ENCODE data around the gene PIP4K2C.
"Not testable (repeated sequence)": the region's sequence is repeated elsewhere in the genome, so short reads cannot be mapped to it uniquely, and the experiment has no call there.

The PIP4K2C gene

DNA sequence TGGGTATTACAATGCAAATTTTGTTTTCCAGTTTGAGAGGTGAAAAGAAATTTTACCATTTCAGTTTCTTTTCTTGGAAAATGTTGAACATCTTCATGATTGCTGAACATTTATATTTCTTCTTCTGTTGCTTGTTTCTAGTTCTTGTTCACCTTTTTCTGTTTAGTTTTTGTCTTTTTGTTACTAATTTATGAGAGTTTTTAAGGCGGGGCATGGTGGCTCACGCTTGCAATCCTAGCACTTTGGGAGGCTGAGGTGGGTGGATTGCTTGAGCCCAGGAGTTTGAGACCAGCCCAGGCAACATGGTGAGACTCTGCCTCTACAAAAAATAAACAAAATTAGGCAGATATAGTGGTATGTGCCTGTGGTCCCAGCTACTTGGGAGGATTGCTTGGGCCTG is 30.5 kb upstream of the PIP4K2C start:
- no peak for DNase-seq

DNA sequence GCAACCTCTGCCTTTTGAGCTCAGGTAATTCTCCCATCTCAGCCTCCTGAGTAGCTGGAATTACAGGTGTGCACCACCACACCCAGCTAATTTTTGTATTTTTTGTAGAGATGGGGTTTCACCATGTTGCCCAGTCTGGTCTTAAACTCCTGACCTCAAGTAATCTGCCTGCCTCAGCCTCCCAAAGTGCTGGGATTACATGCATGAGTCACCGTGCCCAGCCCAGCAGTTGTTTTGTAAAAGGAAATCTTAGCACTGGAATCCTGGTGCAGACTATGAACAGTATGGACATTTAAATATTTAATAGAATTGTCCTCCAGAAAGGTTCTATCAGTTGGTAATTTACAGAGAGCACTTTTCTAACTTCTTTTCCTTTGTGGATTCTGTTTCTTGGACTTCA is 29.9 kb upstream of the PIP4K2C start:
- not testable (repeated sequence) for DNase-seq

DNA sequence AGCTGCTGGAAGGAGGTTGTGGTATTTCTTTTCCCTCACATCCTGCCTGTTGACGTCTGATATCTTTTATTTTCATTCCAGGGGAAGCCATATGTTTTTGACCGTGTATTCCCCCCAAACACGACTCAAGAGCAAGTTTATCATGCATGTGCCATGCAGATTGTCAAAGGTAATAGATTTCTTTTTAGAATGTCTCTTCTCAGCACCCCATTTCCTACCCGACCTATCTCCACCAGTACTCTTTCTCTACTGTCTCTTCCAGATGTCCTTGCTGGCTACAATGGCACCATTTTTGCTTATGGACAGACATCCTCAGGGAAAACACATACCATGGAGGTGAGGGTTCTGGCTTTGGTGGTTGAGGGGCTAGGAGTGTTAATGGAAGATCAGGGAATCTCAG is 27.6 kb upstream of the PIP4K2C start:
- DNase-seq, result no peak

DNA sequence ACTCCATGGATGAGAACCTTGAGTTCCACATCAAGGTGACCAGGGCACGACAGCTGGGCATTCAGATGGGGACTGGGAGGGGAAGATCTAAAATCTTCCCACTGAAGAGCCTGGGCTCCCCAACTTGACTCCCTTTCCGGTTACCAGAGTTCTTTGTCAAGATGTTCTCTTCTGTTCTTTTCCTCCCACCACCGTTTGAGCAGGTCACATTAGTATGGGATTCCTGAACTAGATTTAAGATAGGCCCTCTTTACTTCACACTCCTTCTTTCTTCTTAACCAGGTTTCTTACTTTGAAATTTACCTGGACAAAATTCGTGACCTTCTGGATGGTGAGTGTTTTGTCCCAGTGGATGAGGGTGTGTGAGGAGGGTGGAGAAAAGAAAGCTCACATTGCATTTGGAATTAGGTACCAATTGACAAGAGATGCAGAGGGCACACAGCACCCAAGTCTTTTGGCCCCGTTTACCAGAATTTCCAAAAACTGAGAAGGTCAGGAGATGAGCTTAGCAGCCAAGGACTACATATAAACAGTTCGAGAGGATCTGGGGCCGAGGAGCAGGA is 26.7 kb upstream of the PIP4K2C start:
- DNase-seq, result no peak

DNA sequence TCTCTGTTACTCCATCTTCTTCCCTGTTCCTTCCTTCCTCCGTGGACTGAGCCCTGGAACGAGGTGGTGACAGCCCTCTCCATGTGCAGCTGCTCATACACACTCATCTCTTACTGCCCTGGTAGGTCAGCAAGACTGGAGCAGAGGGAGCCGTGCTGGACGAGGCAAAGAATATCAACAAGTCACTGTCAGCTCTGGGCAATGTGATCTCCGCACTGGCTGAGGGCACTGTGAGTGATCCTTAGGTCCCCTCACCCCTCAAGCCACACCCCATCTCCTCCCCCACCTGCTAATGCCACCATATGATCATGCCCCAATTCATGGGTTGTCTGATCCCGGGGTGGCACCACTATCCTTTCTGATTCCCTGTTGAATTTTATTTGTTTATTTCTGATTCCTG is 22.2 kb upstream of the PIP4K2C start:
- no peak for DNase-seq

DNA sequence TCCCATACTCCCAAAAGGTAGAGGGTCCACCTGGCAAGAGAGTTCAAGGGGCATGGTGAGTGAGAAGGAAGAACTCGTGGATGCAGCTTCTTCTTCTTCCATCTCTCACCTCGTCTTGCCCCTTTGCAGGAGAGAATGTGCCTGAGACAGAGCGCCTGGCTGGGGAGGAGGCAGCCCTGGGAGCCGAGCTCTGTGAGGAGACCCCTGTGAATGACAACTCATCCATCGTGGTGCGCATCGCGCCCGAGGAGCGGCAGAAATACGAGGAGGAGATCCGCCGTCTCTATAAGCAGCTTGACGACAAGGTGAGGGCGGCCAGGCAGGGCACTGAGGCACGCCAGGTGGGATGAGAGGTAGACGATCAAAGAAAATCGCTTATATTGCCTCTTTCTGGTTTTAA is 21.1 kb upstream of the PIP4K2C start:
- no peak for DNase-seq

DNA sequence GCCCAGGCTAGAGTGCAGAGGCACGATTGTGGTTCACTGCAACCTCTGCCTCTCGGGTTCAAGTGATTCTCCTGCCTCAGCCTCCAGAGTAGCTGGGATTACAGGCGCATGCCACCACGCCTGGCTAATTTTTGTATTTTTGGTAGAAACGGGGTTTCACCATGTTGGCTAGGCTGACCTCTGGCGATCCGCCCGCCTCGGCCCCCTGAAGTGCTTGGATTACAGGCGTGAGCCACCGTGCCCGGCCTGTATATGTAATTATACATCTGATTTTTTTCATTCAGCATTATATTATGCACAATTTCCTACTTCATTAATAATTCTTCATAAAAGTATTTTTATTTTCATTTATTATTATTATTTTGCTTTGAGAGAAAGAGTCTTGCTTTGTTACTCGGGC is 20.6 kb upstream of the PIP4K2C start:
- not testable (repeated sequence) for DNase-seq

DNA sequence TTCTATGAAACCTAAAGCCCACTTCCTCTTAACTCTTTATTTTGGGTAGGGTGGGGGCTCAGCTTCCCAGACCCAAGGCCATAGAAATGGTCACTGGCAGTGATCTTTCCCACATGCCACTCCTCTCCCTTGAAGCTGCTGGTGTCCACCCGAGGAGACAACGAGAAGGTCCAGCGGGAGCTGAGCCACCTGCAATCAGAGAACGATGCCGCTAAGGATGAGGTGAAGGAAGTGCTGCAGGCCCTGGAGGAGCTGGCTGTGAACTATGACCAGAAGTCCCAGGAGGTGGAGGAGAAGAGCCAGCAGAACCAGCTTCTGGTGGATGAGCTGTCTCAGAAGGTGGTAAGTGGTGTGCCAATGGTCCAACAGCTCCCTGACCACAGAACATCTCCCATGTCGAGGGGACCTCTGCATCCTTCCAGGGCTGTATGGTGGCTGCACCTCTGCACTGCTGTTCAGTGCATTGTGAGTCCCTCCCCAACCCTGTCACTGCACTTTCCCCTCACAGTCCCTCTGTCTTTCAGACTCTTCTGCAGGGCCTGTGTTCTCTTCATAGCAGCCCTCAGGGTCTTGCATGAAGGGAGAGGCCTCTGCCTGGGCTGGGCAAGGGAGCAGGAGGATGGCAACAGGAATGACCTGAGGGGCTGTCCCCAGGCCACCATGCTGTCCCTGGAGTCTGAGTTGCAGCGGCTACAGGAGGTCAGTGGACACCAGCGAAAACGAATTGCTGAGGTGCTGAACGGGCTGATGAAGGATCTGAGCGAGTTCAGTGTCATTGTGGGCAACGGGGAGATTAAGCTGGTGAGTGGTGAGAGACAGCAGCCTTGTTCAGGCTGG is 18.8 kb upstream of the PIP4K2C start:
- no peak for DNase-seq

DNA sequence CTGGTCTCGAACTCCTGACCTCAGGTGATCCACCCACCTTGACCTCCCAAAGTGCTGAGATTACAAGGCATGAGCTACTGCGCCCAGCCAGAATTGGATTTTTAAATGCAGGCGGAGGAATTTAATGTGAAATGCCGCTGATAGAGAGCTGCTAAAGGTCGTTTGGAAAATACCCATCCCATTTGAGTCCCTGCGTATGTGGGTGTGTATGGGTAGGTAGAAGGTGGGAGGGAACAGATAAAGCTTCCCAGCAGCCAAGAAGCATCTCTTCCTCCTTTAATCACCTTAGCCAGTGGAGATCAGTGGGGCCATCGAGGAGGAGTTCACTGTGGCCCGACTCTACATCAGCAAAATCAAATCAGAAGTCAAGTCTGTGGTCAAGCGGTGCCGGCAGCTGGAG is 16.2 kb upstream of the PIP4K2C start:
- DNase-seq, result no peak

DNA sequence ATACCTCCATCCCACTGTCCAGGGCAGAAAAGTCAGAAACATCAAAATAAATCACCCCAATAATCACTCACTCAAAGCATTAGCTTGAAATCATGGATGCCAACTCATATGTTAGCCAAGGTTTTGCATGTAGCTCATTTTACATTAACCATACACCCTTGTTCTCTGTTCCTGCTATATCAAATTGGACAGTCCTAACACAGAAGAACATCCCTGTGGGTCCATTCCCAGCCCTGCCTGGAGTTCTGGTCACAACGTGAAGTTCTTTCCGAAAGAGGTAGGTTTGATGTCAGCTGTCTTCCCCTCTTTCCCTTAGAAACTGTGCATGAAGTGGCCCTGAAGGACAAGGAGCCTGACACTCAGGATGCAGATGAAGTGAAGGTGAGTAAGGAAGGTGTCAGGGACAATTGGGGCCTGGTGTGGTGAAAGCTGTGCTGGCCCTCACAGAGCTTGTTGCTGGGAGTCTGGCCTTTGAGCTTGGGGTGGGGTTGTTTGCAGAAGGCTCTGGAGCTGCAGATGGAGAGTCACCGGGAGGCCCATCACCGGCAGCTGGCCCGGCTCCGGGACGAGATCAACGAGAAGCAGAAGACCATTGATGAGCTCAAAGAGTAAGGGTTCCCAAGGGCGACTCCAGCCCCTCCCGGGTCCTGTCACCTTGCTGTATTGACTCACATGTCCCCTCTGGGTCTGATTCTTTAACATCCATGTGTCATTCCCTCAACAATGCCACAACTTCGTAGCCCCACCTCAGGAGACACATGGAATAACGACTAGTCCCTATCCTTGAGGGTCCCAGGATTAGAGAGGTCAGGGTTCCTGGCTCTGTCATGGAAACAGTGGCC is 15.0 kb upstream of the PIP4K2C start:
- DNase-seq, result no peak

DNA sequence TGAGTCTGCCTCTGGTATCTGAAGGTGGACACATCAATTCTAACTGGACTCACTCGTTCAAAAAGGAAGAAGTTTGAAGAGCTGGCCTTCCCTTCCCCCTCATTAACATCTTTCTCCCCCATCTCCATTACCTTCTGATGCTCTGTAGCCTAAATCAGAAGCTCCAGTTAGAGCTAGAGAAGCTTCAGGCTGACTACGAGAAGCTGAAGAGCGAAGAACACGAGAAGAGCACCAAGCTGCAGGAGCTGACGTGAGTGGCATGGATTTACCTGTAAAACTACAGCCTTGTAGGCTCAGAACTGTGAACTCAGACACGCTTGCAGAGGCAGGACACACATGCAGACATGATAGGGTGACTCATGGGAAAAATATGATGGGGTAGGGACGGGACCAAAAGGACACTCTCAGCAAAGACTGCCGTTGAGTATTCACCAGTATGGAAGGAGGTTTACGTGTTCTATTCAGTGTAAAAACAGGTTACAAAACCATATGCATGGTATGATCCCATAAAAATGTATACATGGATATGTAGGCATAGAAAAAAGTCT is 14.3 kb upstream of the PIP4K2C start:
- DNase-seq, result no peak

DNA sequence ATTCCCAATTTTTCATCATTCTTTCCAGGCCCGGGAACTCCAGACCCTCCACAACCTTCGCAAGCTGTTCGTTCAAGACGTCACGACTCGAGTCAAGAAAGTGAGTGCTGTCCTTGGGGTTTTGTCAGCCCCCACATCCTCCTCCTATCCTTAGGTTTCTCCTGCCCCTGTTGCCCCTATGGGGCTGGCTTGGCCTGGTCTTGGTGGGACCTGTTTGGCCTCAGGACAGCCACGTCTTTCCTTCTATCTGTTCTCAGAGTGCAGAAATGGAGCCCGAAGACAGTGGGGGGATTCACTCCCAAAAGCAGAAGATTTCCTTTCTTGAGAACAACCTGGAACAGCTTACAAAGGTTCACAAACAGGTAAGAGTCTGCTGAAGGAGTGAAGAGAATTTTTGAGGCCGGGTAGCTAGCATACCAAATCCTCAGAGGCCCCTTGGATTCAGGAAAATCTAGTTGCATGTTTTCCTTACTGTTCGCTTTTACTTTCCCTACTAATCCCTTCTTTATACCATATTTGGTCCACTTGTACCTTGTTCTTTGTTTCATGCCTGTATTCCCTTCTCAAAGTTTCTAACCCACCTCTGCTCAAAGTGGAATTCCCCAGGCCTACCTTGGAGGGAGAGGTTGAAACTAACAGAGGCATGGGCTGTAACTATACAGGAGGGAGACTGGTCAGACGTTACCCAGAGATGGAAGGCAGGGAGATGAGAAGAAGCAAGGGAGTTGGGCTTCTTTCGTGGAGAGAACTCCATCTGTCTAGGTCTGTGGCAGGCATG is 12.8 kb upstream of the PIP4K2C start:
- DNase-seq, result no peak

DNA sequence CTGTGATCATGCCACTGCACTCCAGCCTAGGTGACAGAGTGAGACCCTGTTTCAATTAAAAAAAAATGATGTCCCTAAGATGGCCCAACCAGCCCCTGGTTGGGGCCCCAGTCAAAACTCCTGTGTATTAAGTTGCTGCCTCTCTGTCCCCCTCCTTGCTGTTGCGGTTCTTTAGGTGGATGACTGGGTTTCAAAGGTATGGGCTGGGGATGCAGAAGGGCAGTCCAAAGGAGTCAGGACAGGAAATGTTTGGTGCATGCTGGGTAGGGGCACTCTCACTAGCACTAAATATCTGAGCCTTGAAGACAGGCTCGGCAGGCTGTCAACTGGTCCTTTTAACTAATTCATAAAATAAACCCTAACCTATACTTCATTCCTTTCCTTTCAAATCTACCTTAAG is 12.0 kb upstream of the PIP4K2C start:
- no peak for DNase-seq

DNA sequence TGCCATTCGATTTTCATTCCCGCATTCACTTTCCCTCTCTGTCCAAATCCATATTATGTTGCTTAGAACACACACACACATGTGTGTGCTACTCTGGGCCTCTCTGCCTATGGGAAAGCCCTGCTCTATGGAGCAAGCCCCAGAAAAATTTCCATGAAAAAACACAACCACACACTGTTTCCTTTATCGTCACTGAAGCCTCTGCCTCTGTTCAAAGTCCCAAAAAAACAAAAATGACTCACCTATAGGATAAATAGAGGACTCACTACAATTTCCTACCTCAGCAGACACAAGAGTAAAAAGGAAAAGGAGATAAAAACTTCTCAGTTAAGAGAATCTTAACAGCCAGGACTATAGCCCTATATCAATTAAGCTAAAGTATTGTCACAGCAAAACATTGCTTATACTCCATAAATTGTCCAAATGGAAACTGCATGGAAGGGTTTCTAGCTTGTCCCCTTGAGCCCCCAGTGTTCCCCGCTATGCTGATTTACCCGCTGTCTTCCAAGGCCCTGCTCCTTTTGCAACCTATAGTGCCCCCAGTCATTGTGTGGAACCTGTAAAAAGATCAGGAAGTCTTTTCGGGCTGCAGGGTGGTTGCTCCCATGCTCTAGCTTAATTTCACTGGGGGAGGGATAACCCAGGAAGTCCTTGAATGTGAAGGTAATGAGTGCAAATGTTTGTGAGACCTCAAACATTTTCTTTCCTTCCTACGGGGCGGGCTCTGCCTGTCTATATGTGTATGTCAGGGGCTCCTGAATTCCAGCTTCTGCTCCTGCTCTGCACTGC is 11.1 kb upstream of the PIP4K2C start:
- no peak for DNase-seq

DNA sequence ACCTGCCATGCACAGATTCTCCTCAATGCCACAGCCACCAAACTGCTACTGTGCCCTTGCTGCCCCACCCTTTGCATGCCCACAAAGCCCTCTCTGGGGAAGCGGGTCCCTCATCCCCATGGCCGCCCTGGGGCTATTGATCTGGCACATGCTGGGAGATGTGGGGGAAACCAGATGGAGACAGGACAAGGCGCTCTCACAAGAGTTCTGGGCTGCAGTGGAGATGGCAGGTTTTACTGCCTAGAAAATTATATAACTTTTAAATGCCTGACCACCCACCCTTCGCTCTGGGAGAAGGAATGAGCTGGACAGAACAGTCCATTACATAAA is 10.6 kb upstream of the PIP4K2C start:
- no peak for DNase-seq

DNA sequence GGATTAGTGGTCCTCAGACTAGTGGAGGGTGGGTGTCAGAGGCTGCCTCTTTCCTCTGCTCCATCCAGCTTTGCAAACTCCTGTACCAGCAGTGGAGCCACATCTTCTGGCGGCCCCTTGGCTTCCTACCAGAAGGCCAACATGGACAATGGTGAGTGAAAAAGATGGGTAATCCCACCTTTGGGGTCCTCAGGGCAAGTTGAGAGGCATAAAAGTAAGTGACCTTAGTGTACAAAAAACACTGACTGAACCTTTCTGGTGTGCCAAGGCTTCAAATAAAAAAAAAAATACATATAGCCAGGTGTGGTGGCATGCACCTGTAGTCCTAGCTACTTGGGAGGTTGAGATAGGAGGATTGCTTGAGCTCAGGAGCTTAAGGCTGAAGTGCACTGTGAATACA is 9.2 kb upstream of the PIP4K2C start:
- no peak for DNase-seq

DNA sequence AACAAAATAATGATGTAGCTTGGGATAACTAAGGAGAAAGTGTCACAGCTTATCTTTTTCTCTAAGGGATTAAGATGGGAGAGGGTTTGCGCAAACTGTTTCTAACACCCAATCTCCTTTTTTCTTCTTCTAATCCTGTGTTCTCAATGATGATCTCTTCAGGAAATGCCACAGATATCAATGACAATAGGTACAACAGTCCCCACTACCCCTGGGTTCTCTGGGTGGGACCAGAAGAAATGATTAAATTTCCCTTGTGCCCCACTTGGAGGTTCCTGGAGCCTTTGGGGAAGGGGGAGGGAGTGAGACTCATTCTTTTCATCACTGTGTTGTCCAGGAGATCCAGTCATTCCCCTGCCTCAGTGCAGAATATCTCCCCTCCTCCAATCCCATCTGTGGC is 8.6 kb upstream of the PIP4K2C start:
- no peak for DNase-seq

DNA sequence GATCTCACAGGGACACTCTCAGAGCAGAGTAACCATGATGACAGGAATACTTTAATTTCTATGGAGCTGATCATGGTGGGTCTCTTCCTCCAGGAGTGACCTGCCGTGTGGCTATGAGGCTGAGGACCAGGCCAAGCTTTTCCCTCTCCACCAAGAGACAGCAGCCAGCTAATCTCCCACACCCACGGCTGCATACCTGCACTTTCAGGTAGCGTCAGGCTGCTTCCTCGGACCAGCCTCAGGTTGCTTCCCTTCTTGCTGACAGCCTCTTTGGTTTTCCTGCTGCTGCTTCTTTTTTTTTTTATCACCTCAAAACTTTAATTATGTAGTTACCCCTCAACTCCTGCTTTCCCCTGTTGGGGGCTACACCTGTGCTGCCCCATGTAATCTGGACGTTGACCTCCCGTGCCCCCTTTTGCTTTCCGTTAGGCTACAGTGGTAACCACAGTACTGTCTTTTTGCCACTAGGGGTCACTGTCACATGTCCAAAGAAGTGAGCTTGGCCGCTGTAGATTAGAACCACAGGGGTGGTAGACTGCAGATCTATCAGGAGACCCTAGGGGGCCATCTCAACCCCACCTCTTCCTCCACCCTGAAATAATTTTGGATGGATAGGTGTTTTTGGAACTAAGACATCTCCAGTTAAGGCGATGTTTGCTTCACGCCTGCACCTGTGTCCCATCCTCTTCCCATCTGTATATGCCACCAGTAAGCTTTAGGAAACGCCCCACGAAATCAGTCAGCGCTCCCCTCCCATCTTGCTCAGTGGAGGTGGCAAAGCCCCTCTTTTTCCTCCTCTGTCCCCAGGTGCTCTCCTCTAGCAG is 7.8 kb upstream of the PIP4K2C start:
- peak; percentile 78 for DNase-seq

DNA sequence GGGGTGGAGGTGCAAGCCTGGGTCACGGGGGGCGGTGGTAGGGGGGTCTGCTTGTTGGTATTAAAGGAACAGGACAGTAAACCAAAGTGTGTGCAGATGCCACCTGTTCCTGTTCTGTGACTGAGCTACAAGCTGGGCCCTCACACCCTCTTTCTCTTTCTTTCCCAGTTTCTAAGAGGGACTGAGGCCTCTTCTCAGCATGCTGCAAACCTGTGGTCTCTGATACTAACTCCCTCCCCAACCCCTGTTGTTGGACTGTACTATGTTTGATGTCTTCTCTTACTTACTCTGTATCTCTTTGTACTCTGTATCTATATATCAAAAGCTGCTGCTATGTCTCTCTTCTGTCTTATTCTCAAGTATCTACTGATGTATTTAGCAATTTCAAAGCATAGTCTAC is 6.9 kb upstream of the PIP4K2C start:
- DNase-seq, result no peak

DNA sequence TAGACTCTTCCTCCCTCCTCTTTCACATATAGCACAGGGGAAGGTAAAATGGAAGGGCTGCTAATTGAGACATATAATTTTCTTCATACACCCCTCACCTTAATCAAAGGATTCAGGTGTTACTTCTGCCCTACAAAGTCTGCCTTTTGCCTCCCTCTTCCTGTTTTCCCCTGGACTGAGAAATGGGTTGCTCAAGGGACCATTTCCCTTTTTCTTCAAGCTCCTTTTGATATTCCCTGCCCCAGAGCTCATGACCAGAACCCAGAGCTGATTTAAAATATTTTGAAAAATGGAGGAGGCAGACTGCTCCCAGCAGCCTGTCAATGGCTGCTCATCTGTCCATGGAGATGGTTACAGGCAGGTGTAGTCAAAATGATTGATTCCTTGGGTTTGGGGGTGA is 6.3 kb upstream of the PIP4K2C start:
- DNase-seq, result no peak

DNA sequence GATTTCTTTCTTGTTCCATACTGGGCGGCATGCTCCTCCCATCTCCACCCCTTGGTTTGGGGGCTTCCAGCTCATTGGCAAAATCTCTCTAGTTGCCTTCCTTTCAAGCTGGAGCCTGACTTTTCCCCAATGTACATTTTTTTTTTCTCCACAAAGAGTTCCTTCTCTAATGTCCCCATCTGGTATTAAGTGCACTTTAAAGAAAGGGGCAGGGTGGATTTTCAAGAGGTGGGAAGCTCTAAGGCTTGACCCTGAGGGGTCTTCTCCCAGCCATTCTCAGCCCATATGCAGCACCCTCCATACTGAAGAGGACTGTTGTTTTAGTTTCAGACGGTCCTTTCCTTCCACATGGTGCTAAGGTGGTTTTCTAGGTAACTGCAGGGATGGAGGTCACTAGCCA is 5.8 kb upstream of the PIP4K2C start:
- DNase-seq, result no peak

Measured in NCI-H345 (cell line).